ENCODE measurements around the gene DENND5B.
"Not testable (repeated sequence)": the region's sequence is repeated elsewhere in the genome, so short reads cannot be mapped to it uniquely, and the experiment has no call there.

DENND5B gene

GRCh38 chr12:31456562-31456961 is 134.4 kb downstream of the DENND5B start:
- no peak for DNase-seq

- DNase-seq, result no peak
These were observed 146.2 kb downstream of the DENND5B start for GRCh38 chr12:31444736-31445135.

- no peak for DNase-seq
These were observed 150.3 kb downstream of the DENND5B start for GRCh38 chr12:31440586-31440985.

- DNase-seq, result no peak
These were observed 150.8 kb downstream of the DENND5B start for GRCh38 chr12:31440134-31440533.

- no peak for DNase-seq
These were observed 159.2 kb downstream of the DENND5B start for GRCh38 chr12:31431721-31432240.

- no peak for DNase-seq
These were observed 167.5 kb downstream of the DENND5B start for GRCh38 chr12:31423405-31423804.

- DNase-seq, result no peak
These were observed 178.6 kb downstream of the DENND5B start for GRCh38 chr12:31412292-31412801.

GRCh38 chr12:31408763-31409162 is 182.2 kb downstream of the DENND5B start:
- DNase-seq, result no peak

GRCh38 chr12:31407562-31407961 is 183.4 kb downstream of the DENND5B start:
- no peak for DNase-seq

- no peak for DNase-seq
These were observed 184.6 kb downstream of the DENND5B start for GRCh38 chr12:31406345-31406744.

GRCh38 chr12:31405021-31405420 is 185.9 kb downstream of the DENND5B start:
- DNase-seq, result no peak

- DNase-seq, result peak; percentile 57
These were observed 187.8 kb downstream of the DENND5B start for GRCh38 chr12:31403099-31403607.

- DNase-seq, result no peak
These were observed 197.9 kb downstream of the DENND5B start for GRCh38 chr12:31393004-31393550.

GRCh38 chr12:31390991-31391390 is 199.9 kb downstream of the DENND5B start:
- DNase-seq, result no peak

- DNase-seq, result no peak
These were observed 202.2 kb downstream of the DENND5B start for GRCh38 chr12:31388713-31389112.

- DNase-seq, result no peak
These were observed 203.5 kb downstream of the DENND5B start for GRCh38 chr12:31387466-31387865.

GRCh38 chr12:31387011-31387410 is 203.9 kb downstream of the DENND5B start:
- no peak for DNase-seq

GRCh38 chr12:31386364-31386777 is 204.6 kb downstream of the DENND5B start:
- no peak for DNase-seq

GRCh38 chr12:31377210-31377609 is 213.7 kb downstream of the DENND5B start:
- DNase-seq, result not testable (repeated sequence)

GRCh38 chr12:31375422-31375821 is 215.5 kb downstream of the DENND5B start:
- DNase-seq, result not testable (repeated sequence)

- DNase-seq, result no peak
These were observed 219.7 kb downstream of the DENND5B start for GRCh38 chr12:31371256-31371620.

GRCh38 chr12:31370531-31371255 is 220.2 kb downstream of the DENND5B start:
- DNase-seq, result no peak

- DNase-seq, result no peak
These were observed 221.0 kb downstream of the DENND5B start for GRCh38 chr12:31369712-31370521.
